SK-N-SH (cell line): ENCODE measurements around the gene CDH3. TPM values are rescaled to one million over a fixed set of nuclear protein-coding genes. Genes with fewer than 3 reads are reported as not detected.

Experiments
- CTCF ChIA-PET: fragments of 300-600, 350-600 bp; formaldehyde crosslinking; extraction: SDS; loops from one replicate; lab custom pipeline; 2021; lab: Yijun Ruan, JAX
- POLR2A ChIA-PET: fragments of 350-600 bp; sonication (Branson Sonifier 250); formaldehyde crosslinking; extraction: SDS; loops from one replicate; lab custom pipeline; 2020; ENCODE audit warnings: antibody characterized with exemption, inconsistent platforms; lab: Yijun Ruan, JAX
- DNase-seq: peaks from one replicate; pipeline ENCODE4 v3.0.0; 2012
- H2AFZ ChIP-seq: fragments of 200-600 bp; sonication (generic); 2 replicates; pipeline ENCODE4 v1.8.1; 2016; ENCODE audit warnings: antibody characterized with exemption, mild to moderate bottlenecking, low read depth
- H3F3A ChIP-seq: fragments of 200-600 bp; sonication (generic); replicated peaks from 2 replicates; pipeline ENCODE3; 2016; ENCODE audit warnings: antibody characterized with exemption, mild to moderate bottlenecking; ENCODE audit not compliant: insufficient read depth
- H3K27ac ChIP-seq, 2 experiments: fragments of 200-500 bp in 1 of 2; fragments of 200-600 bp in 1 of 2; sonication (Bioruptor generic) in 1 of 2; sonication (generic), shearing (Covaris generic) in 1 of 2; 2 replicates each; pipeline versions ENCODE4 v1.5.1 to v1.6.1; 2014 to 2016; ENCODE audit warnings: low read depth in 2 of 2, inconsistent platforms in 1 of 2, low read length in 1 of 2, mild to moderate bottlenecking in 1 of 2, mixed read lengths in 1 of 2
- H3K27me3 ChIP-seq: fragments of 200-600 bp; sonication (generic), shearing (Covaris generic); 2 replicates; pipeline ENCODE4 v1.6.1; 2016; ENCODE audit warnings: mixed run types; ENCODE audit not compliant: insufficient read depth
- H3K36me3 ChIP-seq, 2 experiments: fragments of 200-500 bp in 1 of 2; fragments of 200-600 bp in 1 of 2; sonication (Bioruptor generic) in 1 of 2; sonication (generic) in 1 of 2; replicated peaks in 1 of 2; 2 replicates each; pipeline versions ENCODE3 to v1.5.1; 2014 to 2016; ENCODE audit warnings: low read length in 1 of 2, mild to moderate bottlenecking in 1 of 2; ENCODE audit not compliant: insufficient read depth in 2 of 2, control insufficient read depth in 1 of 2
- H3K4me1 ChIP-seq, 2 experiments: fragments of 200-500 bp in 1 of 2; fragments of 200-600 bp in 1 of 2; sonication (Bioruptor generic) in 1 of 2; sonication (generic), shearing (Covaris generic) in 1 of 2; 2 replicates each; pipeline versions ENCODE4 v1.5.1 to v1.6.1; 2014 to 2016; ENCODE audit warnings: low read depth in 1 of 2, low read length in 1 of 2, mixed run types in 1 of 2; ENCODE audit not compliant: insufficient read depth in 2 of 2, control insufficient read depth in 1 of 2
- H3K4me2 ChIP-seq: fragments of 200-600 bp; sonication (generic), shearing (Covaris generic); 2 replicates; pipeline ENCODE4 v1.6.1; 2017; ENCODE audit warnings: mixed run types
- H3K4me3 ChIP-seq, 2 experiments: fragments of 200-500 bp in 1 of 2; fragments of 200-600 bp in 1 of 2; sonication (Bioruptor generic) in 1 of 2; sonication (generic), shearing (Covaris generic) in 1 of 2; 2 replicates each; pipeline versions ENCODE4 v1.5.1 to v1.8.1; 2014 to 2016; ENCODE audit warnings: low read depth in 2 of 2, inconsistent platforms in 1 of 2, low read length in 1 of 2, mild to moderate bottlenecking in 1 of 2, mixed read lengths in 1 of 2, moderate library complexity in 1 of 2
- H3K79me2 ChIP-seq: fragments of 200-600 bp; sonication (generic); 2 replicates; pipeline ENCODE4 v1.8.1; 2017; ENCODE audit warnings: mild to moderate bottlenecking; ENCODE audit not compliant: insufficient read depth
- H3K9ac ChIP-seq: fragments of 200-600 bp; sonication (generic); 2 replicates; pipeline ENCODE4 v1.6.1; 2017; ENCODE audit warnings: mixed run types
- H3K9me2 ChIP-seq: fragments of 200-600 bp; sonication (generic); 2 replicates; pipeline ENCODE4 v1.6.1; 2017; ENCODE audit warnings: mixed run types
- H3K9me3 ChIP-seq: fragments of 200-600 bp; sonication (generic); 2 replicates; pipeline ENCODE4 v1.6.1; 2017; ENCODE audit warnings: mixed run types, mild to moderate bottlenecking, moderate library complexity
- H4K20me1 ChIP-seq: fragments of 200-600 bp; sonication (generic); 2 replicates; pipeline ENCODE4 v1.6.1; 2017; ENCODE audit warnings: mild to moderate bottlenecking, mixed run types; ENCODE audit not compliant: insufficient read depth
- CTCF ChIP-seq: fragments of 200-600 bp; sonication (generic); IDR thresholded peaks from 2 replicates; pipeline ENCODE4 v1.6.1; 2017; ENCODE audit warnings: antibody characterized with exemption, mild to moderate bottlenecking, moderate library complexity
- ELF1 ChIP-seq: IDR thresholded peaks from 2 replicates; pipeline ENCODE4 v1.4.0; 2012
- EP300 ChIP-seq, 2 experiments: IDR thresholded peaks; 2 replicates each; pipeline versions ENCODE4 v1.4.0 to v1.6.1; 2012; ENCODE audit warnings: borderline replicate concordance in 1 of 2, low read depth in 1 of 2, low read length in 1 of 2
- FOXM1 ChIP-seq: IDR thresholded peaks from 2 replicates; pipeline ENCODE4 v1.4.0; 2012; ENCODE audit warnings: low read depth, mild to moderate bottlenecking
- GATA2 ChIP-seq: sonication (generic); formaldehyde crosslinking; IDR thresholded peaks from 2 replicates; pipeline ENCODE4 v1.5.0; 2020; ENCODE audit warnings: mild to moderate bottlenecking, missing genetic modification reagents
- IRF3 ChIP-seq: fragments of 150-350 bp; IDR thresholded peaks from 2 replicates; pipeline ENCODE4 v1.6.1; 2016; ENCODE audit warnings: mild to moderate bottlenecking, low read depth, low read length
- MAX ChIP-seq: IDR thresholded peaks from 2 replicates; pipeline ENCODE4 v1.4.0; 2012; ENCODE audit warnings: low read depth
- PBX3 ChIP-seq: IDR thresholded peaks from 2 replicates; pipeline ENCODE4; 2012
- RAD21 ChIP-seq: IDR thresholded peaks from 2 replicates; pipeline ENCODE4 v1.6.1; 2012; ENCODE audit warnings: mild to moderate bottlenecking, low read length
- RCOR1 ChIP-seq: fragments of 150-350 bp; IDR thresholded peaks from 2 replicates; pipeline ENCODE4 v1.6.1; 2017; ENCODE audit warnings: antibody characterized with exemption, low read length
- REST ChIP-seq: IDR thresholded peaks from 2 replicates; pipeline ENCODE4 v1.6.1; 2012; ENCODE audit warnings: mild to moderate bottlenecking, low read depth, low read length, moderate library complexity
- SIN3A ChIP-seq: IDR thresholded peaks from 2 replicates; pipeline ENCODE4 v1.6.1; 2012; ENCODE audit warnings: low read depth, mild to moderate bottlenecking, low read length, moderate library complexity, borderline replicate concordance
- TAF1 ChIP-seq: IDR thresholded peaks from 2 replicates; pipeline ENCODE4 v1.6.1; 2012; ENCODE audit warnings: low read depth, mild to moderate bottlenecking, low read length, moderate library complexity, borderline replicate concordance
- TCF12 ChIP-seq: IDR thresholded peaks from 2 replicates; pipeline ENCODE4 v1.4.0; 2012
- YY1 ChIP-seq: IDR thresholded peaks from 2 replicates; pipeline ENCODE4 v1.4.0; 2012; ENCODE audit warnings: low read depth, mild to moderate bottlenecking
- WGBS: methylation state at CpG from one replicate; pipeline ENCODE4 v1.1.6; 2017; ENCODE audit warnings: low lambda C conversion rate; 5-methylcytosine and 5-hydroxymethylcytosine counted together
- polyA plus RNA-seq, 3 experiments: library from polyadenylated mRNA; depleted of rRNA; stranded (reverse); fragments of >200 nt; gene quantifications; 2 replicates each; pipeline ENCODE4 v1.2.3, GENCODE V29; 2012

The CDH3 gene
- polyA plus RNA-seq, 1 of the 3 experiments (the other 2 are of a cell fraction) = not detected

- Histone ChIP-seq H3K9me2 (no peaks in the 10 kb centered on the region), H3K4me1 (no peaks in the 10 kb centered on the region), H2AFZ (no peak overlapping the region), H3K9ac (no peak overlapping the region), H3K27ac (no peak overlapping the region), H3K4me2 (no peak overlapping the region), H3K4me3 (no peak overlapping the region), H3K27me3 (no peaks in the 10 kb centered on the region), H3K79me2 (no peaks in the 10 kb centered on the region), H3K9me3 (no peaks in the 10 kb centered on the region), H4K20me1 (no peaks in the 10 kb centered on the region), H3K36me3 (no peaks in the 10 kb centered on the region), H3F3A (no peaks in the 10 kb centered on the region)
- TF ChIP-seq ELF1 = no peak
- POLR2A ChIA-PET = no interaction called here
- CTCF ChIA-PET = no interaction called here
- WGBS = 62% methylated on average over 5 of the region's 5 CpGs
- DNase-seq = no peak
These were observed 17.1 kb upstream of the CDH3 start for GRCh38 chr16:68627951-68628425.

- H3K79me2 ChIP-seq = no peaks in the 10 kb centered on the region
- POLR2A ChIA-PET = no interaction called here
- H3K4me2 ChIP-seq = no peak overlapping the region
- H3K9me3 ChIP-seq = no peaks in the 10 kb centered on the region
- H3K9ac ChIP-seq = no peak overlapping the region
- no peaks in the 10 kb centered on the region for H3K27me3 ChIP-seq
- WGBS = 63% methylated on average over 7 of the region's 7 CpGs
- TF ChIP-seq RCOR1 (no peak), MAX (no peak), FOXM1 (no peak), TAF1 (no peak), PBX3 (no peak), EP300 (IDR thresholded peaks at IDR 0.05; ENCODE audit: borderline replicate concordance in 1 of 2, low read depth in 1 of 2, low read length in 1 of 2) (no peak), RAD21 (no peak), IRF3 (no peak), ELF1 (no peak), REST (no peak), CTCF (no peak), GATA2 (no peak), YY1 (no peak), SIN3A (no peak), TCF12 (no peak)
- no peaks in the 10 kb centered on the region for H3K4me1 ChIP-seq
- no peaks in the 10 kb centered on the region for H4K20me1 ChIP-seq
- no peaks in the 10 kb centered on the region for H3F3A ChIP-seq
- H3K36me3 ChIP-seq = no peaks in the 10 kb centered on the region
- H3K27ac ChIP-seq = no peak overlapping the region
- CTCF ChIA-PET = no interaction called here
- no peaks in the 10 kb centered on the region for H3K9me2 ChIP-seq
- H2AFZ ChIP-seq = no peak overlapping the region
- no peak for DNase-seq
- H3K4me3 ChIP-seq = no peak overlapping the region
These were observed 15.7 kb upstream of the CDH3 start for GRCh38 chr16:68629351-68629910.
